Activated gamma-delta T cell treated with anti-CD3 and anti-CD28 coated beads, Interleukin-2, amount 50 U/mL, for 16 hours (primary cell): ENCODE measurements around the gene SEC61A2.
A peak's percentile ranks its signal among the peaks of the same experiment; 100 is the strongest.
"Not testable (repeated sequence)": the region's sequence is repeated elsewhere in the genome, so short reads cannot be mapped to it uniquely, and the experiment has no call there.

Source experiments
- DNase-seq: peaks from one replicate; pipeline ENCODE4 v3.0.0-alpha.2; 2020; ENCODE audit warnings: low read depth

The SEC61A2 gene

GRCh38 chr10:12160664-12161063 lies 31.2 kb downstream of the SEC61A2 start:
- no peak for DNase-seq

- DNase-seq = no peak
These were observed 33.5 kb downstream of the SEC61A2 start for GRCh38 chr10:12162927-12163326.

- DNase-seq = no peak
These were observed 34.6 kb downstream of the SEC61A2 start for GRCh38 chr10:12164085-12164484.

DNA sequence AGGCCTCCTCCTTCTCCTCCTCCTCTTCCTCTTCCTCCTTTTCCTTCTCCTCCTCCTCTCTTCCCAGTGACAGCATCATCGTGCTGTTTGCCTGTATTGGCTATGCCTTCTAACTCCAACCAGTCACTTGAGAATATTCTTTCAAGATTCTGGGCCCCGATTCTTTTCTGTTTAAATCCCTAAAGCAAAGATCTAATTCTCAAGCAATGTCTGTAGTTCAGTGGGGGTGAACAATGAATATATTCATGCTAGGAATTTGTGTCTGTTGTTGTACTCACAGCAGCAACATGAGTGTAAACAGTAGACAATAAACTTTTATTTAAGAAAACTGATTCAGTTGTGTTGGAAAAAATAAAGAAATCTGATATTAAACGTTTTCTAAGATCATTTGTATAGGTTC lies 35.6 kb downstream of the SEC61A2 start:
- no peak for DNase-seq

- no peak for DNase-seq
These were observed 36.7 kb downstream of the SEC61A2 start for GRCh38 chr10:12165999-12166775.

- DNase-seq = not testable (repeated sequence)
These were observed 42.0 kb downstream of the SEC61A2 start for GRCh38 chr10:12171512-12171911.

GRCh38 chr10:12177642-12178041 lies 48.2 kb downstream of the SEC61A2 start:
- no peak for DNase-seq

- no peak for DNase-seq
These were observed 50.2 kb downstream of the SEC61A2 start for GRCh38 chr10:12179606-12180170.

DNA sequence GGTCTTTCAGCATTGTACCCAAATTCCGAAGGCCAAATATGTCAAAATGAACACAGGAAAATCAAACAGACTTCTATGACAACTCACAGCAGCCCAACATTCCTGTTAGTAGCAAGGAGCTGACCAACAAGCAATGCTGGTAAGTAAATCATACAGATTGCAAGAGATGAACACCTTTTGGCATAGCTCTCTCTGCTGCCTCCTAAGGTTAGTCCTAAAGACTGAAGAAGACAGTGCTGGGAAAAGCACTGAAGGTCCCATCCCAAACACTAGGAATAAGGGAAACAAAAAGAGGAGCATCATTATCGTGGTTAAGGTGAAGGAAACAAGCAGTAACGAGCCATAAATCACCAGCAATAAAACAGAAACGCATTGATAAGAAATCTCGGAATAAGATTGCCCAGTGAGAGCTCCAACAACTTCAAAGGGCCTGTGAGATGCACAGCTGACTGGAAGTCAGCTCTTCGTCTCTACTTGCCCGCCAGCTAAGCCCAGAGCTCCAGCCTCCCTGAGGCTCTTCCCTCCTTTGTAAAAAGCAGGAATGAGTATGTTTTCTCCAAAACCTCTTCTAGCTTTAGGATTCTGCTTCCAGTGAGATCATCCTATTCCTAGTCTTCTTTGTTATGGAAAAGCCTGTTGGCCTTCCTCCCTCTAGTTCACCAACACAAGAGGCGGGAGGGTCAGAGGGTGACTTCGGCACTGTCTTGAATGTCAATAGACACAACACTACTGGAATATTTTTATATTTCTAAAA lies 50.9 kb downstream of the SEC61A2 start:
- DNase-seq = no peak

- DNase-seq = peak; percentile 60
These were observed 51.7 kb downstream of the SEC61A2 start for GRCh38 chr10:12181065-12181775.

- DNase-seq = no peak
These were observed 54.7 kb downstream of the SEC61A2 start for GRCh38 chr10:12184165-12184564.

DNA sequence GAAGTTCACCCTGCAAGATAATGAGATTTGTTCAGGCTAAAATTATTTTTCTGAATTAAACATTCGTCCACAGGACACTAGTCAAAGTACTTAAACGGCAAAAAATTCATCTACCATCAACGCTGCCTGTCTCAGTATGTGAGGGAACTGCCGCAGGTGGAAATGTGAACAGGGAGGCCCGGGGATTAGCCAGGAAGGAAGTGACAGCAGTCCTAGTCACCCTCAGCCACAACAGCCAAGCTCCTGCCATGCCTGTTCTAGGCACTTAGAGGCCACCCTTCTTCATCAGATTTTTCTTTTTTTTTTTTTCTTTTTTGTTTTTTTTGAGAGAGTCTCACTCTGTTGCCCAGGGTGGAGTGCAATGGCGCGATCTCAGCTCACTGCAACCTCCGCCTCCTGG lies 56.8 kb downstream of the SEC61A2 start:
- no peak for DNase-seq

DNA sequence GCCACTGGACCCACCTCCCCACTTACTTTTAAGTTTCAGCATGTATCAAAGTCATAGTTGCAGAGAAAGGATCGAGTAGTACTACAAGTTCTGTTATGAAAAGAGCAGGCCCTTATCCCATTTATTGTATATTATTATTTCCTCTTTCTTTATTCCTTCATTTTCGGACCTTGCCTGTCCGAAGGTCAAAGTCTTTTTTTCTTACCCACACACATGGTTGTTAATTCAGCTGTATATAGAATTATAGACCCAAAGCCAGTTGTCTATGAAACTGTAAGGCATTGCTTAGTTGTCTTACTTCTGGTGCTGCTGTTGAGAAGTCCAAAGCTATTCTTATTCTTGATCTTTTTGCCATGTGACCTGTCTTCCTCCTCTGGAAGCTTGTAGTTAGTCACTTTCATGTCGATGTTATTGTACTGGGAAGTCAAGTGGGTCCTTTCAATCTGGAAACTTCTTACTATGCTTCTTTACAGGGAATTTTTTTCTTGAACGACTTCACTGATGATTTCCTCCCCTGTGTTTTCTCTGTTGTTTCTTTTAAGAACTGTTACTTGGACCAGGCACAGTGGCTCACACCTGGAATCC lies 57.9 kb downstream of the SEC61A2 start:
- DNase-seq = no peak

DNA sequence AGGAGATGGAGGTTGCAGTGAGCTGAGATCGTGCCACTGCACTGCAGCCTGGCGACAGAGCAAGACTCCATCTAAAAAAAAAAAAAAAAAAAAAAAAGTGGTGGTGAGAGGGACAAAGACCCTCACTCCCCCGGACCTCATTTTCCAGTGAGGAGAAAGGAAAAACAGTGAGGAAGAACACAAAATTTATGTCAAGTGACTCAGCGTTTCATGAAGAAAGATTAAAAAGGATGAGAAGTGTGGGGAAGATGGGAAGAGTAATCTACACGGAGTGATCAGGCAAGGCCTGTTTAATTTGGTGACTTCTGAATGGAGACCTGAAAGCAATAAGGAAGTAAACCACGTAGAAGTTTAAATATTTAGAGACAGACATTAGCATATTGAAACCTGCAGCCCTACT lies 59.2 kb downstream of the SEC61A2 start:
- DNase-seq = no peak

- no peak for DNase-seq
These were observed 59.9 kb downstream of the SEC61A2 start for GRCh38 chr10:12189426-12189825.

DNA sequence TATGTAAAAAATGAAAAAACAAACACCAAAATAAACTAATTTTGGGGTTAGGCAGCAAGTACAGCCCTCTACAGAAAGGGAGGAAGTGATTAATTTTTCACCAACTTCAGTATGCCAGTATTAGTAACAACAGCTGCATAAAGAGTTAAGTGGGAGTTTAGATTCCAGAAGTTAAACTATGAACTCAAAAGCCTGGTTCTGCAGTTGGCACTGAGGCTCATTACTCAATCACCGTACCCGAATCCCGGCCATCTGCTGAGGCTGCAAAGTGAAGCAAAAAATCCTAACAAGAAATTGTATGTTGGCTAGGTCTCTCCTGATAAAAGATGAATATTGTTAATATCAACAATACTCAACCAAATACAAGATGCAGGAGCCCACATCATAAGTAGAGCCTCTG lies 62.2 kb downstream of the SEC61A2 start:
- DNase-seq = no peak

GRCh38 chr10:12193193-12193592 lies 63.7 kb downstream of the SEC61A2 start:
- no peak for DNase-seq

- no peak for DNase-seq
These were observed 65.3 kb downstream of the SEC61A2 start for GRCh38 chr10:12194752-12195271.

DNA sequence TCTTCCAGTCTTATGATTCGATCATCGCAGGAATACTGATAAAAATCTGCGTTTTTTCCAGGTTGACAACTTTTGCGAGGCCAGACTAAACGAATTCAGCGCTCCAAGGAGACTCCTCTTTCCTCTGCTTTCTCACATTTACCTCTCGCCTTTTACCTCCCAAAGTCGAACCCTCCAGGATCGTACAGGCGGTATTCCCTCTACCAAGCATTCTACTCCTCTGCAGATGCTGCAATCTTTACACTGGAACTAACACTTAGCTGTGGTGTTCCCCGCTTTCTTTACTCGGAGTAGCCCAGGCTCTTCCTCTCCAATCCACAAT lies 65.8 kb downstream of the SEC61A2 start:
- DNase-seq = no peak

GRCh38 chr10:12195603-12196506 lies 66.4 kb downstream of the SEC61A2 start, which contains the start of the genes CDC123 and NUDT5:
CDC123 (plus strand) TSS chr10:12196188; CDS start chr10:12196246, 58 bp downstream.
NUDT5 (minus strand) TSS chr10:12195891; CDS start chr10:12186291, 9,600 bp downstream.
- DNase-seq = peak; percentile 69
